GM12878 (cell line): ENCODE measurements around the gene REPS2. TPM values are rescaled to one million over a fixed set of nuclear protein-coding genes. Genes with fewer than 3 reads are reported as not detected.

Experiments
- ATAC-seq: fragments of 200-7000 bp; cut with Tn5 transposase; 3 replicates; pipeline ENCODE4 v1.9.1; 2020; ENCODE audit warnings: mild to moderate bottlenecking, moderate library complexity
- BruUV-seq: library from RNA; stranded (reverse); fragments of 400-500 nt; replicated peaks from 2 replicates; lab custom pipeline; 2021; lab: Mats Ljungman, UMichigan
- CTCF ChIA-PET: fragments of 300-600 bp; sonication (Branson Sonifier 250); formaldehyde crosslinking; extraction: SDS; loops from one replicate; lab custom pipeline; 2021; ENCODE audit warnings: inconsistent platforms; lab: Yijun Ruan, JAX
- POLR2A ChIA-PET: fragments of 350-600 bp; formaldehyde crosslinking; extraction: SDS; loops from one replicate; lab custom pipeline; 2021; ENCODE audit warnings: inconsistent platforms; lab: Charles Lee
- RAD21 ChIA-PET: fragments of 300-600 bp; sonication (Branson Sonifier 250); formaldehyde crosslinking; loops from one replicate; lab custom pipeline; 2023; ENCODE audit warnings: antibody characterized with exemption; ENCODE audit not compliant: unreplicated experiment; lab: Charles Lee
- SMC1A ChIA-PET: fragments of 300-600 bp; sonication (Branson Sonifier 250); formaldehyde crosslinking; loops from one replicate; lab custom pipeline; 2023; ENCODE audit not compliant: unreplicated experiment, uncharacterized antibody; lab: Charles Lee
- DNase-seq: peaks from one replicate; pipeline ENCODE4 v3.0.0-alpha.2; 2011; ENCODE audit warnings: low read depth, low spot score
- FAIRE-seq: peaks from 3 replicates; lab custom pipeline; 2011; peaks lifted over from hg19 to GRCh38; lab: Jason Lieb, UNC
- H2AFZ ChIP-seq: 2 replicates; pipeline ENCODE4 v1.6.0; 2011; ENCODE audit warnings: low read depth, low read length, control low read depth; ENCODE audit not compliant: control insufficient read depth
- H3K27ac ChIP-seq: 2 replicates; pipeline ENCODE4 v1.5.1; 2011; ENCODE audit warnings: control low read depth; ENCODE audit not compliant: control insufficient read depth, insufficient read depth
- H3K27me3 ChIP-seq, 2 experiments: replicated peaks in 1 of 2; 2 replicates each; pipeline versions ENCODE4 v1.6.0 to v1.6.1; 2011; ENCODE audit warnings: low read length in 1 of 2; ENCODE audit not compliant: control insufficient read depth in 2 of 2, insufficient read depth in 2 of 2
- H3K36me3 ChIP-seq, 2 experiments: 2 replicates each; pipeline ENCODE4 v1.5.1; 2011; ENCODE audit warnings: low read length in 1 of 2; ENCODE audit not compliant: control insufficient read depth in 2 of 2, insufficient read depth in 2 of 2
- H3K4me1 ChIP-seq: 2 replicates; pipeline ENCODE4 v1.6.1; 2011; ENCODE audit warnings: mild to moderate bottlenecking, low read length, moderate library complexity, mixed read lengths; ENCODE audit not compliant: control insufficient read depth, insufficient read depth
- H3K4me2 ChIP-seq: 2 replicates; pipeline ENCODE4 v1.6.0; 2011; ENCODE audit warnings: control low read depth; ENCODE audit not compliant: control insufficient read depth, insufficient read depth
- H3K4me3 ChIP-seq: fragments of 200-600 bp; sonication (generic); 2 replicates; pipeline ENCODE4 v1.5.1; 2016
- H3K79me2 ChIP-seq: 2 replicates; pipeline ENCODE4 v1.6.0; 2011; ENCODE audit warnings: low read length; ENCODE audit not compliant: control insufficient read depth, insufficient read depth
- H3K9ac ChIP-seq: 2 replicates; pipeline ENCODE4 v1.8.0; 2011; ENCODE audit warnings: low read length, control low read depth, mixed read lengths; ENCODE audit not compliant: control insufficient read depth, insufficient read depth
- H3K9me3 ChIP-seq: replicated peaks from 3 replicates; pipeline ENCODE4 v1.5.1; 2011; ENCODE audit warnings: mild to moderate bottlenecking, low read length; ENCODE audit not compliant: control insufficient read depth, insufficient read depth
- H4K20me1 ChIP-seq: 2 replicates; pipeline ENCODE4 v1.6.0; 2011; ENCODE audit not compliant: control insufficient read depth, insufficient read depth
- ETV6 ChIP-seq, 2 experiments: fragments of 450-650 bp in 1 of 2; IDR thresholded peaks in 1 of 2; conservative IDR thresholded peaks in 1 of 2; 2 replicates each; pipeline ENCODE4 v1.6.1; 2014; ENCODE audit warnings: antibody characterized with exemption in 1 of 2, borderline replicate concordance in 1 of 2, low read depth in 1 of 2, mild to moderate bottlenecking in 1 of 2, moderate library complexity in 1 of 2
- FOXM1 ChIP-seq: IDR thresholded peaks from 2 replicates; pipeline ENCODE4 v1.6.1; 2012; ENCODE audit warnings: low read depth, mild to moderate bottlenecking, inconsistent platforms, low read length, moderate library complexity
- IKZF1 ChIP-seq: fragments of 450-650 bp; conservative IDR thresholded peaks from 2 replicates; pipeline ENCODE4 v1.6.1; 2017; ENCODE audit warnings: antibody characterized with exemption, mild to moderate bottlenecking
- POLR2A ChIP-seq: IDR thresholded peaks from 2 replicates; pipeline ENCODE4 v1.6.1; 2011; ENCODE audit warnings: low read depth, mild to moderate bottlenecking, low read length
- RAD51 ChIP-seq: fragments of 450-650 bp; IDR thresholded peaks from 2 replicates; pipeline ENCODE4 v1.6.1; 2016; ENCODE audit warnings: moderate library complexity, mild to moderate bottlenecking, inconsistent platforms
- SP1 ChIP-seq: IDR thresholded peaks from one replicate; pipeline ENCODE4 v1.6.1; 2011; ENCODE audit warnings: low read depth, low read length
- ZNF622 ChIP-seq: fragments of 450-650 bp; IDR thresholded peaks from 2 replicates; pipeline ENCODE4 v1.6.1; 2017; ENCODE audit warnings: mild to moderate bottlenecking, inconsistent platforms
- ZSCAN29 ChIP-seq: fragments of 450-650 bp; IDR thresholded peaks from 2 replicates; pipeline ENCODE4 v1.6.1; 2017; ENCODE audit warnings: mild to moderate bottlenecking, moderate library complexity
- WGBS: methylation state at CpG from one replicate; pipeline ENCODE4 v1.1.6; 2016; ENCODE audit warnings: low lambda C conversion rate; ENCODE audit not compliant: insufficient replicate concordance, insufficient coverage; ENCODE audit errors: missing lambda C conversion rate; 5-methylcytosine and 5-hydroxymethylcytosine counted together
- in situ Hi-C: fragments of 300-500 bp; cut with MboI; formaldehyde crosslinking; loops from 9 replicates; pipeline ENCODE4 v1.14.3; 2018; ENCODE audit warnings: mixed read lengths
- intact Hi-C: fragments of 100-400 bp; cut with micrococcal nuclease; formaldehyde crosslinking; loops from one replicate; pipeline ENCODE4 v1.14.2; 2022; ENCODE audit not compliant: unreplicated experiment
- polyA plus RNA-seq, 11 experiments: library from polyadenylated mRNA; depleted of rRNA in 4 of 11; unstranded in 6 of 11; stranded (reverse) in 5 of 11; fragments of >200 nt; fragmentation: Nextera tagmentation in 4 of 11; fragmentation: Illumina TruSeq in 1 of 11; extraction: Ambion mirVana in 4 of 11; extraction: Trizol in 1 of 11; gene quantifications; 1 replicate in 1 of 11; 2 replicates in 10 of 11; pipeline versions ENCODE4 v1.2.1 to v1.2.3, GENCODE V29; 2011 to 2016; ENCODE audit warnings: inconsistent platforms in 2 of 11, missing spikeins in 2 of 11, low read depth in 1 of 11
- total RNA-seq, 4 experiments: library from RNA; depleted of rRNA in 3 of 4; stranded (reverse); fragments of >200 nt in 3 of 4; fragmentation: Illumina TruSeq in 1 of 4; extraction: Trizol in 1 of 4; gene quantifications; 2 replicates each; pipeline versions ENCODE4 v1.2.1 to v1.2.3, GENCODE V29; 2013 to 2021
- TF ChIP-seq, protein P1 (sequence below): fragments of 450-650 bp; IDR thresholded peaks from 2 replicates; pipeline ENCODE4 v1.6.1; 2016; ENCODE audit warnings: mild to moderate bottlenecking
- TF ChIP-seq, protein P2 (sequence below): IDR thresholded peaks from 2 replicates; pipeline ENCODE4 v1.6.1; 2012; ENCODE audit warnings: low read depth, low read length, improper control_type of control experiment

The REPS2 gene
- total and polyA plus RNA-seq, 10 of the 15 experiments (the other 5 are each of a cell fraction or from before 2014, with no cell fraction given), result 2.1 to 6.8 (median 3.9) TPM

DNA sequence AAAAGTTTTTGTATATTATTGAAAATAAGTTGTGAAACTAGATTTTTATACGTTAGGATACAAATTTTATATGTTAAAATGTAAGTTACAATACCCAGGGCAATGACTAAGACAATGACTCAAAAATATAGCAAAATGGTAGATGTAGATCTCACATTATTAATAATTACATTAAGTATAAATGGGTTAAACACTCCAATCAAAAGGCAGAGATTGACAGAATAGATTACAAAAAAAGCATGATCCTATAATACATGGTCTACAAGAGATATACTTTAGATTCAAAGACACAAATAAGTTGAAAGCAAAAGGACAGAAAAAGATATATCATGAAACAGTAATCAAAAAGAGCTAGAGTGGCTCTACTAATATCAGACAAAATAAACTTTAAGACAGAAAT is 217.6 kb downstream of the REPS2 start:
- FAIRE-seq, result no peak
- Histone ChIP-seq H3K4me3 (no peak overlapping the region), H3K36me3 (no peaks in the 10 kb centered on the region), H3K9ac (no peak overlapping the region)
- intact Hi-C loops, result no loop called here
- no peak for TF ChIP-seq ETV6 (conservative IDR thresholded peaks at IDR 0.05 in 1 of 2, IDR thresholded peaks at IDR 0.05 in 1 of 2; ENCODE audit: borderline replicate concordance in 1 of 2, low read depth in 1 of 2)
- TF ChIP-seq FOXM1, result no peak
- TF ChIP-seq, protein P1, sequence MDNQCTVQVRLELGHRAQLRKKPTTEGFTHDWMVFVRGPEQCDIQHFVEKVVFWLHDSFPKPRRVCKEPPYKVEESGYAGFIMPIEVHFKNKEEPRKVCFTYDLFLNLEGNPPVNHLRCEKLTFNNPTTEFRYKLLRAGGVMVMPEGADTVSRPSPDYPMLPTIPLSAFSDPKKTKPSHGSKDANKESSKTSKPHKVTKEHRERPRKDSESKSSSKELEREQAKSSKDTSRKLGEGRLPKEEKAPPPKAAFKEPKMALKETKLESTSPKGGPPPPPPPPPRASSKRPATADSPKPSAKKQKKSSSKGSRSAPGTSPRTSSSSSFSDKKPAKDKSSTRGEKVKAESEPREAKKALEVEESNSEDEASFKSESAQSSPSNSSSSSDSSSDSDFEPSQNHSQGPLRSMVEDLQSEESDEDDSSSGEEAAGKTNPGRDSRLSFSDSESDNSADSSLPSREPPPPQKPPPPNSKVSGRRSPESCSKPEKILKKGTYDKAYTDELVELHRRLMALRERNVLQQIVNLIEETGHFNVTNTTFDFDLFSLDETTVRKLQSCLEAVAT, result no peak
- TF ChIP-seq ZSCAN29, result no peak
- TF ChIP-seq RAD51, result no peak
- TF ChIP-seq IKZF1, result no peak
- TF ChIP-seq, all 136 proteins: peak for 0
- ChIA-PET RAD21 (no interaction called here), POLR2A (no interaction called here), SMC1A (no interaction called here), CTCF (no interaction called here)
- Histone ChIP-seq H3K4me1 (no peaks in the 10 kb centered on the region), H3K4me2 (no peak overlapping the region), H3K27me3 (no peaks in the 10 kb centered on the region), H3K9me3 (peaks cover 1% of the 10 kb centered on the region; the same call in 1 of the 3 replicates), H4K20me1 (no peaks in the 10 kb centered on the region), H3K27ac (no peak overlapping the region), H2AFZ (no peak overlapping the region), H3K79me2 (no peaks in the 10 kb centered on the region)
- DNase-seq (no peak), ATAC-seq (no peak)
- in situ Hi-C loops, result no loop called here
- WGBS, result 0% methylated on average over 1 of the region's 1 CpG
- BruUV-seq, result no TSS peak

- Histone ChIP-seq H2AFZ (no peak overlapping the region), H3K27ac (no peak overlapping the region), H3K9ac (no peak overlapping the region), H3K36me3 (no peaks in the 10 kb centered on the region)
- CTCF ChIA-PET, result no interaction called here
- no peak for FAIRE-seq
- no peak for ATAC-seq
- TF ChIP-seq, protein P2, sequence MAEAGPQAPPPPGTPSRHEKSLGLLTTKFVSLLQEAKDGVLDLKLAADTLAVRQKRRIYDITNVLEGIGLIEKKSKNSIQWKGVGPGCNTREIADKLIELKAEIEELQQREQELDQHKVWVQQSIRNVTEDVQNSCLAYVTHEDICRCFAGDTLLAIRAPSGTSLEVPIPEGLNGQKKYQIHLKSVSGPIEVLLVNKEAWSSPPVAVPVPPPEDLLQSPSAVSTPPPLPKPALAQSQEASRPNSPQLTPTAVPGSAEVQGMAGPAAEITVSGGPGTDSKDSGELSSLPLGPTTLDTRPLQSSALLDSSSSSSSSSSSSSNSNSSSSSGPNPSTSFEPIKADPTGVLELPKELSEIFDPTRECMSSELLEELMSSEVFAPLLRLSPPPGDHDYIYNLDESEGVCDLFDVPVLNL, result no peak
- TF ChIP-seq SP1, result no peak
- TF ChIP-seq ZNF622, result no peak
- no peak for TF ChIP-seq POLR2A
- TF ChIP-seq, all 136 proteins: peak for 0
- H3K79me2 ChIP-seq, result no peaks in the 10 kb centered on the region
- no peak for DNase-seq
- no peaks in the 10 kb centered on the region for H3K27me3 ChIP-seq
- ChIA-PET SMC1A (no interaction called here), RAD21 (no interaction called here), POLR2A (no interaction called here)
- BruUV-seq, result no TSS peak
- no peaks in the 10 kb centered on the region for H4K20me1 ChIP-seq
- no peak overlapping the region for H3K4me3 ChIP-seq
- intact Hi-C loops, result no loop called here
- WGBS, result 9% methylated on average over 1 of the region's 1 CpG
- in situ Hi-C loops, result no loop called here
- H3K9me3 ChIP-seq, result peaks cover 1% of the 10 kb centered on the region; the same call in 1 of the 3 replicates
- H3K4me2 ChIP-seq, result no peak overlapping the region
- H3K4me1 ChIP-seq, result no peaks in the 10 kb centered on the region
Observed at GRCh38 chrX:17164941-17165340, 218.5 kb downstream of the REPS2 start.
